Activated T-cell treated with anti-CD3 and anti-CD28 coated beads for 4 hours (primary cell): ENCODE measurements around the gene PLPP4.

Experiments
- DNase-seq: peaks from one replicate; pipeline ENCODE4 v3.0.0-alpha.2; 2020

Gene PLPP4

GRCh38 chr10:120527691-120528090 is 70.7 kb downstream of the PLPP4 start:
- no peak for DNase-seq

GRCh38 chr10:120530699-120531098 is 73.7 kb downstream of the PLPP4 start:
- DNase-seq, result no peak

- DNase-seq, result no peak
Measured at GRCh38 chr10:120538091-120538490, 81.1 kb downstream of the PLPP4 start.

GRCh38 chr10:120539076-120539475 is 82.0 kb downstream of the PLPP4 start:
- no peak for DNase-seq

GRCh38 chr10:120540486-120540885 is 83.5 kb downstream of the PLPP4 start:
- DNase-seq, result no peak

- no peak for DNase-seq
Measured at GRCh38 chr10:120541984-120542383, 85.0 kb downstream of the PLPP4 start.

- no peak for DNase-seq
Measured at GRCh38 chr10:120542591-120542990, 85.6 kb downstream of the PLPP4 start.

- no peak for DNase-seq
Measured at GRCh38 chr10:120543291-120543690, 86.3 kb downstream of the PLPP4 start.

- DNase-seq, result no peak
Measured at GRCh38 chr10:120548210-120548609, 91.2 kb downstream of the PLPP4 start.

GRCh38 chr10:120552262-120552661 is 95.2 kb downstream of the PLPP4 start:
- no peak for DNase-seq

GRCh38 chr10:120553911-120554310 is 96.9 kb downstream of the PLPP4 start:
- no peak for DNase-seq

GRCh38 chr10:120555436-120555835 is 98.4 kb downstream of the PLPP4 start:
- no peak for DNase-seq

GRCh38 chr10:120555842-120556532 is 99.0 kb downstream of the PLPP4 start:
- no peak for DNase-seq

GRCh38 chr10:120557311-120557710 is 100.3 kb downstream of the PLPP4 start:
- no peak for DNase-seq

- no peak for DNase-seq
Measured at GRCh38 chr10:120559800-120560199, 102.8 kb downstream of the PLPP4 start.

GRCh38 chr10:120562956-120563355 is 105.9 kb downstream of the PLPP4 start:
- no peak for DNase-seq

GRCh38 chr10:120570418-120570817 is 113.4 kb downstream of the PLPP4 start:
- DNase-seq, result no peak

- DNase-seq, result no peak
Measured at GRCh38 chr10:120571266-120571665, 114.2 kb downstream of the PLPP4 start.

- no peak for DNase-seq
Measured at GRCh38 chr10:120572307-120572706, 115.3 kb downstream of the PLPP4 start.

- no peak for DNase-seq
Measured at GRCh38 chr10:120573355-120573754, 116.3 kb downstream of the PLPP4 start.

GRCh38 chr10:120574981-120575380 is 118.0 kb downstream of the PLPP4 start:
- no peak for DNase-seq

- no peak for DNase-seq
Measured at GRCh38 chr10:120575411-120575810, 118.4 kb downstream of the PLPP4 start.

- DNase-seq, result no peak
Measured at GRCh38 chr10:120578134-120578533, 121.1 kb downstream of the PLPP4 start.

- no peak for DNase-seq
Measured at GRCh38 chr10:120578890-120579289, 121.9 kb downstream of the PLPP4 start.
